Osteocyte (in vitro differentiated cells): ENCODE measurements around the gene PTK7. TPM values are rescaled to one million over a fixed set of nuclear protein-coding genes. Genes with fewer than 3 reads are reported as not detected.
A peak's percentile ranks its signal among the peaks of the same experiment; 100 is the strongest.

Experiments
- DNase-seq: peaks from one replicate; pipeline ENCODE4 v3.0.0; 2021; ENCODE audit warnings: mixed read lengths; ENCODE audit not compliant: unreplicated experiment; ENCODE audit errors: extremely low spot score
- H3K27ac Mint-ChIP-seq: one replicate; pipeline ENCODE4 v1.8.0; 2021; ENCODE audit warnings: mild to moderate bottlenecking, mixed read lengths; ENCODE audit not compliant: unreplicated experiment
- H3K27me3 Mint-ChIP-seq: one replicate; pipeline ENCODE4 v1.8.0; 2021; ENCODE audit warnings: mixed read lengths; ENCODE audit not compliant: unreplicated experiment
- H3K36me3 Mint-ChIP-seq: one replicate; pipeline ENCODE4 v1.8.0; 2021; ENCODE audit warnings: mixed read lengths; ENCODE audit not compliant: unreplicated experiment
- H3K4me1 Mint-ChIP-seq: one replicate; pipeline ENCODE4 v1.8.0; 2021; ENCODE audit warnings: mixed read lengths; ENCODE audit not compliant: unreplicated experiment
- H3K4me3 Mint-ChIP-seq: one replicate; pipeline ENCODE4 v1.8.0; 2021; ENCODE audit warnings: mild to moderate bottlenecking, moderate library complexity, mixed read lengths; ENCODE audit not compliant: unreplicated experiment
- H3K9me3 Mint-ChIP-seq: one replicate; pipeline ENCODE4 v1.8.0; 2021; ENCODE audit warnings: mixed read lengths; ENCODE audit not compliant: unreplicated experiment
- total RNA-seq: library from RNA; stranded (reverse); gene quantifications from 2 replicates; pipeline ENCODE4 v1.2.1, GENCODE V29; 2021
- TF ChIP-seq, protein P1 (sequence below): fragments of 200-600 bp; sonication (generic); IDR thresholded peaks from 2 replicates; pipeline ENCODE4 v1.5.0; 2021; ENCODE audit warnings: antibody characterized with exemption, mild to moderate bottlenecking, moderate library complexity

PTK7 gene
- total RNA-seq, 1 donor from 2014 or later, result 183 TPM

DNA sequence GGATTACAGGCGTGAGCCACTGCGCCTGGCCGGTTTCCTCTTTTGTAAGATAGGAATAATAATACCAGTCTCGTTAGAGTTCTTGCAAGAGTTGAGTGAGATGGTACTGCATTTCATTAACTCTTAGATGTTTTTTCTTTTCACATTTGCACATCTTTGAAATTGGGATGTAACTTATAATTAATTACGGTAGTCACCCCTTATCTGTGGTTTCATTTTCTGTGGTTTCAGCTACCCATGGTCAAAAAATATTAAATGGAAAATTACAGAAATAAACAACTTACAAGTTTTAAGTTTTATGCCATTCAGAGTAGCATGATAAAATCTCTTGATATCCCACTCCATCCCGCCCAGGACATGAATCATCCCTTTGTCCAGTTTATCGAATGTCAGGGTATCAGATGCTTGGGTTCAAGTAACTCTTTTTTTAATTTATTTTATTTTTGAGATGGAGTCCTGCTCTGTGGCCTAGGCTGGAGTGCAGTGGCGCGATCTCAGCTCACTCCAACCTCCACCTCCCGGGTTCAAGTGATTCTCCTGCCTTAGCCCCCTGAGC, 15.4 kb downstream of the PTK7 start:
- peaks cover 58% of the 10 kb centered on the region for H3K4me1 Mint-ChIP-seq

DNA sequence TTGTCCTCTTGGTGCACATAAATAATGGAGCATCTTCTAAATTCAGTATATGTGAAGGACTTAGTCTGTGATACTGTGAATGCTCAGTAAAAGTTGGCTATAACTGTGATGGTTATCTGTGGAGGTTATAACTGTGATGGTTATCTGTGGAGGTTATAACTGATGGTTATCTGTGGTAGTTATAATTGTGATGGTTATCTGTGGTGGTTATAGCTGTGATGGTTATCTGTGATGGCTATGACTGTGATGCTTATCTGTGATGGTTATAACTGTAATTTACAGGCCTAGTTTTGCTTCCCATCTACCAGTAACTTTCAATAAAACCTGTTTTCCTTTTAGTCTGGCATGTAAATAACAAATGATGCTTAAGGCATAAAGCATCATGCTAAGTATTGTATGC, 16.5 kb downstream of the PTK7 start:
- H3K4me1 Mint-ChIP-seq, result peaks cover 67% of the 10 kb centered on the region
- H3K27me3 Mint-ChIP-seq, result no peaks in the 10 kb centered on the region
- DNase-seq, result no peak
- TF ChIP-seq, protein P1, sequence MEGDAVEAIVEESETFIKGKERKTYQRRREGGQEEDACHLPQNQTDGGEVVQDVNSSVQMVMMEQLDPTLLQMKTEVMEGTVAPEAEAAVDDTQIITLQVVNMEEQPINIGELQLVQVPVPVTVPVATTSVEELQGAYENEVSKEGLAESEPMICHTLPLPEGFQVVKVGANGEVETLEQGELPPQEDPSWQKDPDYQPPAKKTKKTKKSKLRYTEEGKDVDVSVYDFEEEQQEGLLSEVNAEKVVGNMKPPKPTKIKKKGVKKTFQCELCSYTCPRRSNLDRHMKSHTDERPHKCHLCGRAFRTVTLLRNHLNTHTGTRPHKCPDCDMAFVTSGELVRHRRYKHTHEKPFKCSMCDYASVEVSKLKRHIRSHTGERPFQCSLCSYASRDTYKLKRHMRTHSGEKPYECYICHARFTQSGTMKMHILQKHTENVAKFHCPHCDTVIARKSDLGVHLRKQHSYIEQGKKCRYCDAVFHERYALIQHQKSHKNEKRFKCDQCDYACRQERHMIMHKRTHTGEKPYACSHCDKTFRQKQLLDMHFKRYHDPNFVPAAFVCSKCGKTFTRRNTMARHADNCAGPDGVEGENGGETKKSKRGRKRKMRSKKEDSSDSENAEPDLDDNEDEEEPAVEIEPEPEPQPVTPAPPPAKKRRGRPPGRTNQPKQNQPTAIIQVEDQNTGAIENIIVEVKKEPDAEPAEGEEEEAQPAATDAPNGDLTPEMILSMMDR, result no peak
- no peaks in the 10 kb centered on the region for H3K36me3 Mint-ChIP-seq
- H3K4me3 Mint-ChIP-seq, result no peak overlapping the region
- H3K27ac Mint-ChIP-seq, result no peak overlapping the region
- H3K9me3 Mint-ChIP-seq, result no peaks in the 10 kb centered on the region

More for the DNA sequence above, 15.4 kb downstream of the PTK7 start:
- no peaks in the 10 kb centered on the region for H3K27me3 Mint-ChIP-seq
- H3K27ac Mint-ChIP-seq, result no peak overlapping the region
- no peaks in the 10 kb centered on the region for H3K36me3 Mint-ChIP-seq
- H3K9me3 Mint-ChIP-seq, result no peaks in the 10 kb centered on the region
- TF ChIP-seq, protein P1, result no peak
- H3K4me3 Mint-ChIP-seq, result no peak overlapping the region
- DNase-seq, result no peak

DNA sequence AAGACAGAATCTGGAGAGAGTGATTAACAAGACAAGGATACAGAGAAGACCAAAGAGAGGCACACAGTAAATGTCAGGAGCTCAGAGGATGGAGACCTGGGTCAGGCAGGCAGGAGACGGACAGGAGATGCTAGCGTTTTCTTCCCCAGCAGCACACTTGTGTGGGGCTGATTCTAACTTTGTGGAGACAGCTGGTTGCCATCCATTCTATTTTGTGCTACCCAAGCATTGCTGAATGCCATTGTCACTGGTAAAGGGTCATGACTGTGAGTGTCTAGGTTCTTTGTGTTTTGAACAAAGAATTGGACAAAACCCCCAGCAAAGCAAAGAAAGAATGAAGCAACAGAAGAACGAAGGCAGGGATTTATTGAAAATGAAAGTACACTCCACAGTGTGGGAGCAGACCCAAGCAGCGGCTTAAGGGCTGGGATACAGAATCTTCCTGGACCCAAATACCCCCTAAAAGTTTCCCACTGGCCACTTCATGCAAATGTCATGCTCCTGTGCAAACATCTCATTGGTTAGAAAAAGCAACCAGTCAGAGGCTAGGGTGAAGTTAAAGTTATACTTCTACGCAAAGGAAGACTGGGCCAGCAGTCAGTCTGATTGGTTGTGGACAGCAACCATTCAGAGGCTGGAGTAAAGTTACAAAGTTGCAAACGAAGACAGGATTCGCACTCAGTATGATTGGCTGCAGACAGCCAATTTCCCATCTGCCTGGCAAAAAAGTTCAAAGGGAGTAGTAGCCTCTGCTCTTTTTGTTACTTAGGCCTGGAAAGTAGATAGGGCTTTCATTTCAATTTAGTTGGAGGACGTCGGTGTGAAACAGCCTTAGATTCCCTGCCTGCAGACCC, 17.5 kb downstream of the PTK7 start:
- Mint-ChIP-seq H3K4me3 (no peak overlapping the region), H3K9me3 (no peaks in the 10 kb centered on the region), H3K4me1 (peaks cover 75% of the 10 kb centered on the region), H3K27me3 (no peaks in the 10 kb centered on the region), H3K36me3 (no peaks in the 10 kb centered on the region), H3K27ac (no peak overlapping the region)
- DNase-seq, result no peak
- TF ChIP-seq, protein P1, result no peak

DNA sequence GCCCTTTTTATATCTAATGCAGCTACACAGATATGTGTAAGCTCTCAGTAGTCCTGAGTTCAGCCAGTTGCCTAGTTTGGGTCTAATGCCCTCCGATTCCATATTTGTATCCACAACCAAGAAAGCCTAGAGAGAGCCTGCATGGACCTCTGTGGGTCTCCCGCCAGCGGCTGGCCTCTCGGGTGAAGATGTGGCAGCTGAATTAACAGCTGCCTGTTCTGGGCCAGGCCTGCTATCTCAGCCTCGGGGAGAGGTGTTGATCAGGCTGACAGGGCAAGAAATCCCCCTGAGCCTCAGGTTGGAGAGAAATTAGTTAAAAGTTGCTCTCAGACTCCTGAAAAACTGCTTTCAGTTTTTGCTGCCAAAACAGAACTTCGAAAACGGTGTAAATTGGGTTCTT, 19.8 kb downstream of the PTK7 start:
- no peak for DNase-seq
- H3K4me3 Mint-ChIP-seq, result no peak overlapping the region
- peaks cover 56% of the 10 kb centered on the region for H3K4me1 Mint-ChIP-seq
- no peaks in the 10 kb centered on the region for H3K9me3 Mint-ChIP-seq
- TF ChIP-seq, protein P1, result no peak
- no peaks in the 10 kb centered on the region for H3K36me3 Mint-ChIP-seq
- H3K27ac Mint-ChIP-seq, result peak overlapping the region; percentile 83
- no peaks in the 10 kb centered on the region for H3K27me3 Mint-ChIP-seq

DNA sequence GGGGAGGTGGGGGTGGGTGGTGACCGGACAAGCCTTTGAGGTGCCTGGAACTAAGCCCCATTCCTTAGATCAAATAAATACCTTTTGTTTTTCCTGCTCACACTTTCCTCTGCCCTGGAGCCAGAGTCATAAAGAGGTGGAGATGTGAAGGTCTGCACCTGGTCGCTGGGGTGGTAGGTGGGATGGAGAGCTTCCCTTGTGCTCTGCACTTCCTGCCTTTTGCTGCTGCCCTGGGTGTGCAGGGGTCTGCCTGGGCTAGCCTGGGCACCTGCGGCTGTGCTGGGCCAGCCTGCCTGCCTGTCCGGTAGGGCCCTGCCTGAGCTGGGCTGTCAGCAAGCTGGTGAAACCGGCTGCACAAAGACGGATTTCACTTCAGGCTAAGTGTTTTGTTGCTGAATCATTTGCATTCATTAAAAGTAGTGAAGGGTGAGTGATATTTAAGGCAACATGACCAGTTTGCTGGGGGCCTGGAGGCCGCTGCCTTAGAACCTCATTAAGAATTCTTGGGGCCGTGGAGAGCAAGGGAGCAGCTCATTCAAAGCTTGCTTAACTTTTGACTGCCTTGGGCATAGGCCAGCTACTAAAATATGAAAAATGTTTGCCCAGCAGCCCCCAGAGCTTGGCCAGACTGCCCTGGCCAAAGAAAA, 20.5 kb downstream of the PTK7 start:
- DNase-seq, result no peak
- Mint-ChIP-seq H3K9me3 (no peaks in the 10 kb centered on the region), H3K4me3 (no peak overlapping the region), H3K27me3 (no peaks in the 10 kb centered on the region), H3K4me1 (peaks cover 55% of the 10 kb centered on the region), H3K36me3 (no peaks in the 10 kb centered on the region), H3K27ac (peak overlapping the region; percentile 83)
- TF ChIP-seq, protein P1, result no peak
